ENCODE results near the gene NTM. TPM values are rescaled to one million over a fixed set of nuclear protein-coding genes. Genes with fewer than 3 reads are reported as not detected.

NTM gene
- total RNA-seq, 1 experiment from 2014 or later: not detected

DNA sequence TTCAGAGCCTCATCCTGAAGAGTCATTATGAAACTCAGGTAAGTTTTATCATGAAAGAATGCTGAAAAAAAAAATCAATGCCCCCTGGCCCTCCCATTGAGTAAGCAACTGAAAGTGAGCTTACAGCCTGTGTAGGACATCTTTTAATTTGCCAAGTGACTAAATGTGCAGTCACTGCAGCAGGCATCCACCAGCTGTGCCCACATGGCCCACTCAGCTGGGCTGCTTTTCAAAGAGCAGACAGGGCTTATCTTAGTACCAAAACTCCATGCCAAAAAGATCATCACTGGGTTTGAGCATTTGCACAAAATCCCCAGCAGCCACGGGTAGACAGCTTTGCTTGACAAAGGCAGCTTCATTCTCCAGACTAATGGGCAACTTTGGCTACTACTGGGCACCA lies 709.7 kb downstream of the NTM start:
- intact Hi-C loops (cut with micrococcal nuclease): no loop called here
- RAD21 ChIA-PET (ENCODE audit: low non-redundant PET in 1 of 2, low total read pairs in 2 of 2, uncharacterized antibody in 2 of 2, unreplicated experiment in 2 of 2): no interaction called here

More for the DNA sequence above, 709.7 kb downstream of the NTM start:
- no peak overlapping the region for H3K4me2 ChIP-seq (ENCODE audit: low read length)
- no peak overlapping the region for H2AFZ ChIP-seq (ENCODE audit: low read depth, low read length, poor library complexity, severe bottlenecking)
- H3K36me3 ChIP-seq (ENCODE audit: control insufficient read depth in 1 of 2, insufficient read depth in 2 of 2, low read length in 2 of 2): no peaks in the 10 kb centered on the region
- no TSS peak for BruUV-seq (replicated peaks)
- POLR2A ChIA-PET: no interaction called here
- no peak for ATAC-seq
- H3K27me3 ChIP-seq (ENCODE audit: insufficient read depth, low read length): no peaks in the 10 kb centered on the region
- TF ChIP-seq ZNF274 (IDR thresholded peaks at IDR 0.05; ENCODE audit: low read depth, low read length) (no peak), SRF (IDR thresholded peaks at IDR 0.05; ENCODE audit: low read depth) (no peak), FOSL1 (IDR thresholded peaks at IDR 0.05; ENCODE audit: low read depth) (no peak), CEBPB (IDR thresholded peaks at IDR 0.05; ENCODE audit: low read depth) (no peak), EZH2 (IDR thresholded peaks at IDR 0.05) (no peak), SP1 (IDR thresholded peaks at IDR 0.05; ENCODE audit: low read depth) (no peak), YY1 (IDR thresholded peaks at IDR 0.05; ENCODE audit: extremely low read depth, insufficient replicate concordance, low read depth, low read length) (no peak), JUND (IDR thresholded peaks at IDR 0.05) (no peak), ELF1 (IDR thresholded peaks at IDR 0.05; ENCODE audit: borderline replicate concordance, low read depth) (no peak), SIN3A (IDR thresholded peaks at IDR 0.05; ENCODE audit: low read depth) (no peak)
- TF ChIP-seq, protein P1, sequence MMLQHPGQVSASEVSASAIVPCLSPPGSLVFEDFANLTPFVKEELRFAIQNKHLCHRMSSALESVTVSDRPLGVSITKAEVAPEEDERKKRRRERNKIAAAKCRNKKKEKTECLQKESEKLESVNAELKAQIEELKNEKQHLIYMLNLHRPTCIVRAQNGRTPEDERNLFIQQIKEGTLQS (IDR thresholded peaks at IDR 0.05): no peak
- TF ChIP-seq, protein P2, sequence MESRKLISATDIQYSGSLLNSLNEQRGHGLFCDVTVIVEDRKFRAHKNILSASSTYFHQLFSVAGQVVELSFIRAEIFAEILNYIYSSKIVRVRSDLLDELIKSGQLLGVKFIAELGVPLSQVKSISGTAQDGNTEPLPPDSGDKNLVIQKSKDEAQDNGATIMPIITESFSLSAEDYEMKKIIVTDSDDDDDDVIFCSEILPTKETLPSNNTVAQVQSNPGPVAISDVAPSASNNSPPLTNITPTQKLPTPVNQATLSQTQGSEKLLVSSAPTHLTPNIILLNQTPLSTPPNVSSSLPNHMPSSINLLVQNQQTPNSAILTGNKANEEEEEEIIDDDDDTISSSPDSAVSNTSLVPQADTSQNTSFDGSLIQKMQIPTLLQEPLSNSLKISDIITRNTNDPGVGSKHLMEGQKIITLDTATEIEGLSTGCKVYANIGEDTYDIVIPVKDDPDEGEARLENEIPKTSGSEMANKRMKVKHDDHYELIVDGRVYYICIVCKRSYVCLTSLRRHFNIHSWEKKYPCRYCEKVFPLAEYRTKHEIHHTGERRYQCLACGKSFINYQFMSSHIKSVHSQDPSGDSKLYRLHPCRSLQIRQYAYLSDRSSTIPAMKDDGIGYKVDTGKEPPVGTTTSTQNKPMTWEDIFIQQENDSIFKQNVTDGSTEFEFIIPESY (IDR thresholded peaks at IDR 0.05; ENCODE audit: extremely low read depth, insufficient replicate concordance, low read length): no peak
- TF ChIP-seq, protein P3, sequence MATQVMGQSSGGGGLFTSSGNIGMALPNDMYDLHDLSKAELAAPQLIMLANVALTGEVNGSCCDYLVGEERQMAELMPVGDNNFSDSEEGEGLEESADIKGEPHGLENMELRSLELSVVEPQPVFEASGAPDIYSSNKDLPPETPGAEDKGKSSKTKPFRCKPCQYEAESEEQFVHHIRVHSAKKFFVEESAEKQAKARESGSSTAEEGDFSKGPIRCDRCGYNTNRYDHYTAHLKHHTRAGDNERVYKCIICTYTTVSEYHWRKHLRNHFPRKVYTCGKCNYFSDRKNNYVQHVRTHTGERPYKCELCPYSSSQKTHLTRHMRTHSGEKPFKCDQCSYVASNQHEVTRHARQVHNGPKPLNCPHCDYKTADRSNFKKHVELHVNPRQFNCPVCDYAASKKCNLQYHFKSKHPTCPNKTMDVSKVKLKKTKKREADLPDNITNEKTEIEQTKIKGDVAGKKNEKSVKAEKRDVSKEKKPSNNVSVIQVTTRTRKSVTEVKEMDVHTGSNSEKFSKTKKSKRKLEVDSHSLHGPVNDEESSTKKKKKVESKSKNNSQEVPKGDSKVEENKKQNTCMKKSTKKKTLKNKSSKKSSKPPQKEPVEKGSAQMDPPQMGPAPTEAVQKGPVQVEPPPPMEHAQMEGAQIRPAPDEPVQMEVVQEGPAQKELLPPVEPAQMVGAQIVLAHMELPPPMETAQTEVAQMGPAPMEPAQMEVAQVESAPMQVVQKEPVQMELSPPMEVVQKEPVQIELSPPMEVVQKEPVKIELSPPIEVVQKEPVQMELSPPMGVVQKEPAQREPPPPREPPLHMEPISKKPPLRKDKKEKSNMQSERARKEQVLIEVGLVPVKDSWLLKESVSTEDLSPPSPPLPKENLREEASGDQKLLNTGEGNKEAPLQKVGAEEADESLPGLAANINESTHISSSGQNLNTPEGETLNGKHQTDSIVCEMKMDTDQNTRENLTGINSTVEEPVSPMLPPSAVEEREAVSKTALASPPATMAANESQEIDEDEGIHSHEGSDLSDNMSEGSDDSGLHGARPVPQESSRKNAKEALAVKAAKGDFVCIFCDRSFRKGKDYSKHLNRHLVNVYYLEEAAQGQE (IDR thresholded peaks at IDR 0.05; ENCODE audit: low read depth): no peak
- H3K4me3 ChIP-seq (replicated peaks in 1 of 2; ENCODE audit: low read depth in 1 of 2, low read length in 2 of 2): no peak overlapping the region
- peaks cover 3 to 21% of the 10 kb centered on the region in 2 experiments; a peak in 2 of 4 replicates for H3K9me3 ChIP-seq (ENCODE audit: control insufficient read depth in 1 of 2, insufficient read depth in 1 of 2, low read depth in 1 of 2, low read length in 2 of 2)
- no peak overlapping the region for H3K9ac ChIP-seq (ENCODE audit: low read length)
- no peaks in the 10 kb centered on the region for H3K79me2 ChIP-seq (ENCODE audit: insufficient read depth, low read length)
- no peaks in the 10 kb centered on the region for H3K4me1 ChIP-seq (ENCODE audit: control insufficient read depth in 1 of 2, insufficient read depth in 2 of 2, low read length in 2 of 2)
- CTCF ChIA-PET: no interaction called here
- no peak overlapping the region for H3K27ac ChIP-seq (ENCODE audit: low read depth, low read length)
- no peak for DNase-seq (ENCODE audit: low read depth, low spot score)
- H3K9me2 ChIP-seq (ENCODE audit: insufficient read depth): no peaks in the 10 kb centered on the region
- H4K20me1 ChIP-seq (ENCODE audit: insufficient read depth): no peaks in the 10 kb centered on the region

Measured in HCT116 (cell line).